ENCODE data around the gene CBLC.

Gene CBLC

DNA sequence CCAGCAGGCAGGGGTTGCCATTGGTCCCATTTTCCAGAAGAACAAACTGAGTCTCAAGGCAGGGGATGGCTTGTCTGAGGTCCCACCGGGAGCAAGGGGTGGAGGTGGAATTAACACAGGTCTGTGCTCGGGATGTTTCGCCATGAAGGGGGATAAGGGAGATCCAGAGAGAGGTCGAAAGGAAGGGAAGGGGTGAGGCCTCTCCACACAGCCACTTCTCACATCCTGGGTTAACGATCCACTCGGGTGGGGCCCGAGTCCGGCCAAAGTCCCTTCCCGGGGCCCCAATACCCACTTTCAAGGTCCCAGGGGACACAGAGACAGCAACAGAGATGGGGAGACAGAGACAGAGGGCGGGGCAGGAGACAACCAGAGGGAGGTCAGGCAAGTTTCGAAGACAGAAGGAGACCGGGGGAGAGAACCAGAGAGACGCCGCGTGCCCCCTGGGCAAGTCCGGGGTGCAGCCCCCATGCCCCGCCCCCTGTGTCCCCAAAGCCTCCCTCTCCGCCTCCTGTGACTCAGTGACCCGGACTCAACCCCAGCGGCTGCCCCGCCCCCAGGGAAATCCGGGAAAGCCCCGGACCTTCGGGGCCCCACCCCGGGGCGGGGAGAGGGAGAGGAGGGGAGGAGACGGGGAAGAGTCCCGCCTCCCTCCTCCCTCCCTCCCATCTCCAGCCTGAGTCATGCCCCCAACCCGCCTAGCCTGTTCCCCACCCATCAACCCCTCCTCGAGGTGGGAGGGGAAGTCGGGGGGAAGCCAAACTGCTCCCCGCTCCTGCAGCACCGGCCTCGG is 30.5 kb upstream of the CBLC start:
- peak; percentile 96 for DNase-seq

DNA sequence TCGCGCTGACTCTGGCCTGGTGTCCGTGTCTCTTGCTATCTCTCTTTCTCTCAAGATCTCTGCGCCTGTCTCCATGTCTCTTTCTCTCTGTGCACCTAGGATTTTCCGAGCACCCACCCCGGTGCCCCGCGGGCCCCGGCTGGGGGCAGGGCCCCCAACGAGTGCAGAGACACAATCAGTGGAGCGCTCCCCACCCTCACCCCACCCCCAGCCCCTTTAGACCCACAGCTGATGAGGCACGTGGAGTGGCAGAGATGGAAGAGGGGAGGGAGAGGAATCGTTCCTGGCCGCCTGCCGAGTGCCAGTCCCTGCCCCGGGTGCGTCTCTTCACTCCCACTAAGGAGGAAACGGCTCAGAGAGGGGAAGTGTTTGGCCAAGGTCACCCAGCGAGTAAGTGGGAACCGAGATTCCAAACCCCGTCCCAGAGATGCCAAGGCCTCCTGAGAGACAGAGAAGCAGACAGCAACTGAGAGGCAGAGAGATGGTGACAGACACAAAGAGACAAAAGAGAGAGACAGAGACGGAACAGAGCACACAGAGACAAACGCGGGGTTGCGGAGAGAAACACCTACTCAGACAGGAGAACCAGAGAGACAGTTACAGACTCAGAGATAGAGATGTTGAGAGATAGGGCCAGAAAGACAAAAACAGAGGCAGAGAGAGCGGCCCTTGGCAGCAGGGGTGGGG is 29.8 kb upstream of the CBLC start:
- DNase-seq: peak; percentile 25

DNA sequence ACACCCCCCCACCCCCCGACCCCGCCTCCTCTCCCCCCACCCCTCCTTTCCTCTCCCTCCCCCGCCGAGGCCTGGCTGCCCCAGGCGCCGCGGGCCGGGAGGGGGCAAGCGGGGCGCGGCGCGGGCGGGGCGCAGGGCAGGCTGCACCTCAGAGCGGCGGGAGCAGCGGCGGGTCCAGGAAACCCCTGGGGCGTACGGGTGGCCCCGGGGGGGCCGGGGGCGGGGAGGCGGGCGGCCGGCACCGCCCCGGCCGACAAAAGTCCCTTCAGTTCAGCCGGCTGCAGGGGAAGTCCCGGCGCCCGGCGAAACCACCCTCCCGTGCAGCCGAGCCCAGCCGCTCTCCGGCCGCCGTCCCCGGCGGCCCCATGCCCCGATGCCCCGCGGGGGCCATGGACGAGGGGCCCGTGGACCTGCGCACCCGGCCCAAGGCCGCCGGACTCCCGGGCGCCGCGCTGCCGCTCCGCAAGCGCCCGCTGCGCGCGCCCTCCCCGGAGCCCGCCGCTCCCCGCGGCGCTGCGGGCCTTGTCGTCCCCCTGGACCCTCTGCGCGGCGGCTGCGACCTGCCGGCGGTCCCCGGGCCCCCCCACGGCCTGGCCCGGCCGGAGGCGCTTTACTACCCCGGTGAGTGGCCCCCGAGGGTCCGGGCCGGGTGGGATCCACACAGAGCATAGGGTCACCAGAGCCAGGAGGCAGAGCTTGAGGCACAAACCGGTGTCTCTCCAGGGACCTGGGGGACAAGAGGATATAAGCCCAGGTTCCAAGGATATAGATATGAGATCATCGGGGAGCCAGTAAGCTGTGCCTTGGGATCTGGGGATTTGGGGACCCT is 29.1 kb upstream of the CBLC start, which contains the start of gene BCL3:
BCL3 (plus strand) TSS at position 283 of the 829 bp plus-strand sequence; CDS start at position 366, 83 bp downstream.
- DNase-seq: peak; percentile 73

DNA sequence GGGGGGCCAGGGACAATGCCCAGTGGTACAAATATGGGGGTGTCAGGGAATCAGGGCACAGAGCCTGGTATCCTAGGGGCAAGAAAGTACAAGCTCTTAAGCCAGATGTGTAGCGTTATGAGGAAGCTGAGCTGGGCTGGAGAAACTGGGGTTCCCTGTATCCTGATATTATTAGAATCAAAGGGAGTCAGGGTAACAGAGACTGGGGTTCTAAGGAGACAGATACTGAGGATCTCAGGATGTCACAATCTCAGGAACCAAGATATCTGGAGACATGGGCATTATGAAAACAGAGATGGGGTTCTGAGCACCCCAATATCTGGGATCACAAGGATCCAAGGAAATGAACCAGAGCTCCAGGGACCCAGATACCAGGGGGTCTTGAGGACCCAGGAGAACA is 28.4 kb upstream of the CBLC start:
- DNase-seq: no peak

- no peak for DNase-seq
Observed at GRCh38 chr19:44749994-44750393, 27.7 kb upstream of the CBLC start.

DNA sequence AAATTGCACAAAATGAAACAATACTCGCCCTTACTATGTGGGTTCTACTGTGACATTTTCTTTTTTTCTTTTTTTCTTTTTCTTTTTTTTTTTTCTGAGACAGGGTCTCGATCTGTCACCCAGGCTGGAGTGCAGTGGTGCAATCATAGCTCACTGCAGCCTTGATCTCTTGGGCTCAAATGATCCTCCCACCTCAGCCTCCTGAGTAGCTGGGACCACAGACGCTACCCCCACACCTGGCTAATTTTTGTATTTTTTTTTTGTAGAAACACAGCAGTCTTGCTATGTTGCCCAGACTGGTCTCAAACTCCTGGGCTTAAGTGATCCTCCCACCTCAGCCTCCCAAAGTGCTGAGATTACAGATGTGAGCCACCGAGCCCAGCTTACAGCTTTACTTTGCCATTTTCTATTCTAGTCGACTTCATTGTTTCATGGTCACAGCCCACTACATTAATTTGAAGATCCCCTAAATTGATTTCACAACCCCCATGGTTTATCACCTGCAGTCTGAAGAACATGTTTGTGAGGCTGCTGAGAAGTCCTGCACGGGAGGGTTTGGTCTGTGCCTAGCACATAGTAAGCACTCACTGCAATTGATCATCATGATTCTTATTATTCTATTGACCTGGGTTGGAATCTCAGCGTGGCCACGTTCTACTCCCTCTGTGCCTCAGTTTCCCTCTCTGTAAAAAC is 25.4 kb upstream of the CBLC start:
- no peak for DNase-seq

GRCh38 chr19:44752816-44753625 is 24.7 kb upstream of the CBLC start:
- DNase-seq: peak; percentile 93

DNA sequence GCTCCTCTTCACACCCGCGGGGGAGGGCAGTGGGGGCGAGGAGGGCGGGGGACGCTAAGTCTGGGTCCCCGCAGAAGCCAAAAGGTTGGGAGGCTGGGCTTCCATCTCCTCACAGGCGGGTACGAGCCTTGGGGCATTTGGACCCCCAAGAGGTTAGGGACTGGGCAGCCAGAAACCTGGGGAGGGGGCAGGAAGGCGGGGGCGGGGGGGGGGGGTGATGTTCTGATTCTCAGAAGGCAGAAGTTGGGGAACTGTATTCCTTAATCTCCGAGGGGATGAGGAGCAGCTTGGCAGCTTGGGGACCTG is 24.1 kb upstream of the CBLC start:
- no peak for DNase-seq

DNA sequence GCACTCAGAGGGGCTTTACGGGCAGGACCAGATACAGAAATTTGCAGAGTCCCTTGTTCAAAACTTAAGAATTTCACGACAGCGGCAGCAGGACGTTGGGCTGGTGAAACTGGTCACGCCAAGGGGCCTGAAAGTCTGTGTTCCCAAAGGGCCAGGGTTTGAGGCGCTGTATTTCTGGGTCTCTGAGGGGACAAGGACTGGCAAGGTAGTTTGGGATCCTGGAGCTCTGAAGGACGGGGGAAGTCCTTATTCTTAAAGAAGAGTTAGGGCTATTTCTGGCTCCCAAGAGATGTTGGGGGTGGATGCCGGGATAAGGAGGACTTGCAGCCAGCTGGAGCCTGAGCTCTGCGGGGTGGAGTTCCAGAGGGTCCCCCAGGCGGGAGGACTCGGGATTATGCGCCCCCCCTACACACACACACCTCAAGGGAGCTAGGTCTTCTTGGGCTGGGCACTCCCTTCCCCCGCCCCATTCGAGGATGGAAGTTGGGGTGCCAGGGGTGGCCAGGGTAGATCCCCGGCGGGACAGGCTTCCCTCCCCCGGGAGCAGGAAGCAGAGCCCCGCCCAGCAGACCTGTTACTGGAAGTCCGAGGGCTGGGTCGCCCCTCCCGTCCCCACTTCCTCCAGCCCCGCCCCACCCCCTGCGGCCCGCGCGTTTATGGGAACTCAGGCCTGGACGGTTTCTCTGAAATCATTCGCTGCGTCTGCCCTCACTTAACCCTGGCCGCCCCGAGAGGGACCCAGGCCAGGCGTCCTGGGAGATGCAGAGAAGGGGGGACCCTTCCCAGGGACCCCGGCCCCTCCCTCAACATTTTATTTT is 23.5 kb upstream of the CBLC start:
- peak; percentile 71 for DNase-seq

DNA sequence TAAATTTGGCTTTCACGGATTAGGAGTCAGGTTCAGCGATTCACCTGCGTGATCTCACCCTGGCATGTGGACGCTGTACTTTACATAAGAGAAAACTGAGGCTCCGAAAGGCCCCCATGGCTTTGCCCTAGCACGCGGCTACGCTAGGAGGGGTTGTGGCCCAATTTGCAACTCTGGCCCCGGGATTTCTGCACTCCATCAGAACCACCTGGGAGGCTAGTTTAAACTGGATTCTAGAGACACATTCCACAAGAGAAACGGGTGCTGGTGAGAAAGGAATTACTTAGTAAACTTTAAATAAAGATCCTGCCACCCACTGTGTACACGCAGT is 23.0 kb upstream of the CBLC start:
- DNase-seq: no peak

DNA sequence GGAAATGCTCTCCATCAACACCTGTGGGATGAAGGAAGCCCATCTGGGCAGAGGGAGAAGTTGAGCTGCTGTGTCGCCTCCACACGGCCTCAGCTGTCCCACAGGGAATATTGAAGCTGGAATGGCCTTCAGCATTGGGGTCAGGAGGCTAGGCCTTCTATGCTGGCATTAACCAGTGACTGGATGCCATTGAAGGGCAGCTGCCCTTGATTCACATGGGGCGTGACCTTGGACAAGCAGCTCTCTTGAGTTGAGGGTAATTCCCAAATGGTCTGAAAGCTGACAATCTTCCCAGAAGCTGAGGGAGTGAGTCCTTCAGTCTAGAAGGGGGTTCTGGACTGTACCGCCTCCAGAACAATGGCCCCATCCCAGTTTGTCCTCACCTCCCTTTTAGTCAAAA is 22.5 kb upstream of the CBLC start:
- no peak for DNase-seq

DNA sequence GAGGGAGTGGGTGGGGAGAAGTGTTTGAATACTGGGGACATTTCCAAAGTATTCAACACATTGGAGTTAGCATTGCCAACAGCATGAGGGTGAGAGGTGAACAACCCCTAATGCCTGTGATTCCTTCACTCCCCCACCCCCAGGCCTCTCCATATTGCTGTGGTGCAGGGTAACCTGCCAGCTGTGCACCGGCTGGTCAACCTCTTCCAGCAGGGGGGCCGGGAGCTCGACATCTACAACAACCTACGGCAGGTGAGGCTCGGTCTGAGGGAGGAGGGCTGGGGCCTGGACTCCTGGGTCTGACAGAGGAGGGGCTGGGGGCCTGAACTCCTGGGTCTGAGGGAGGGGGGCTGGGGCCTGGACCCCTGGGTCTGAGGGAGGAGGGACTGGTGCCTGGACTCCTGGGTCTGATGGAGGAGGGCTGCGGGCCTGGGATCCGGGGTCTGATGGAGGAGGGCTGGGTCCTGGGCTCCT is 21.6 kb upstream of the CBLC start:
- no peak for DNase-seq

DNA sequence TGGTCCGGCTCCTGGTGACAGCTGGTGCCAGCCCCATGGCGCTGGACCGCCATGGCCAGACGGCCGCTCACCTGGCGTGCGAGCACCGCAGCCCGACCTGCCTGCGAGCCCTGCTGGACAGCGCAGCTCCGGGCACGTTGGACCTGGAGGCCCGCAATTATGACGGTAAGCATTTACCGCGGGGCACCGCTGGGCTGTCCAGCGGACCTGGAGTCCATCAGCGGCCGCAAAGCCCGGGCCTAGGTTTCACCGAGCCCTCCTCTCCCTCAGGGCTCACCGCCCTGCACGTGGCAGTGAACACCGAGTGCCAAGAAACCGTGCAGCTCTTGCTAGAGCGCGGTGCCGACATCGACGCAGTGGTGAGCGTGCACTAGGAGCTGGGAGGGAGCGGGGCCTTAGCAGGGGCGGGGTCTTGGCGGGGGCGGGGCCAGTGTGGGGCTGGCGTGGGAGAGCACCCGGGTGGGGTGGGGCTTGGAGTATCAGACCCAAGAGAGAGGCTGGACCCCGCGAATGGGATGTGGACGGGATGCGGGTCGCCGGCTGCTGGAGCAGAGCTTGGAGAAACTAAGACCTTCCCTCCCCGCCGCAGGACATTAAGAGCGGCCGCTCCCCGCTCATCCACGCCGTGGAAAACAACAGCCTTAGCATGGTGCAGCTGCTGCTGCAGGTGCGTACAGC is 20.5 kb upstream of the CBLC start:
- DNase-seq: no peak

DNA sequence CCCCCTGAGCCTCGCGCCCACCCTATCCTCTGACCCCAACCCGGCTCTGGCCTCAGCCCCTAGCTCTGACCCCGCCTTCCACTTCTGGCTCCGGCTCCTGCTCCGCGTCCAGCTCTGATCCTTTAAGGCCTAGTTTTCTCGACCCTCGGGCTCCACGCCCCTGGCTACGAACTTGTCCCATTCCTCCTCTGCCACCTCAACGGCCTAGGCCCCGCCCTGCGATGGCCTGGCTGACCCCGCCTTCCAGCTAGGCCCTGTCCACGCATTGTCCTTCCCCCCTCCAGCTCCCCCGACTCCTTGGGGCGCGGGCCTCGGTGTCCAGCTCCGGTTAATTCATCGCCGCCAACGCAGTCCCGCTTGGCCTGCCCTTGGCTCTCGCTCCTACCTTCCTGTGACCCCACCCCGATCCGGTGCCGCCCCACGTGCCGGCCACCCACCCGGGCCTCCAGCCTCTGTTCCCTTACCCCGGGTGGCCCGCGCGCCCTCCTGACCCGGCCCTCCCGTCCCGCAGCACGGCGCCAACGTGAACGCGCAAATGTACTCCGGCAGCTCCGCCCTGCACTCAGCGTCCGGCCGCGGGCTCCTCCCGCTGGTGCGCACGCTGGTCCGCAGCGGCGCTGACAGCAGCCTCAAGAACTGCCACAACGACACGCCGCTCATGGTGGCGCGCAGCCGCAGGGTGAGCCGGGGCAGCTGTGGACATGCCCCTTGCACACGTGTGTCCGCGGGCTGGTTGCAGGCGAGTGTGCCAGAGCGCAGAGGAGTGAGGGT is 19.8 kb upstream of the CBLC start:
- no peak for DNase-seq

DNA sequence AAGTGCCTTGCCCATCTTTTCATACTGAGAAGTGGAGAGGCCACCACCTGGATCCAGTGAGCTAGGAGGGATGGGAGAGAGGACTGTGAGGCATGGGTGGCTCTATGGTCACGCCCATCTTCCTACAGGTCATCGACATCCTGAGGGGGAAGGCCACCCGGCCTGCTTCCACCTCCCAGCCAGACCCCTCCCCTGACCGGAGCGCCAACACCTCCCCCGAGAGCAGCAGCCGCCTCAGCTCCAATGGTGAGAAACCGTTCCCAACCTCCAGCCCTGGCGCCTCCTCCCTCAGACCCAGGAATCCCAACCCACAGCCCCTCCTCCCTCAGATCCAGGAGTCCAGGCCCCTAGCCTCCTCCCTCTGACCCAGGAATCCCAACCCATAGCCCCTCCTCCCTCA is 19.1 kb upstream of the CBLC start:
- no peak for DNase-seq

- no peak for DNase-seq
Observed at GRCh38 chr19:44759083-44759804, 18.4 kb upstream of the CBLC start.

DNA sequence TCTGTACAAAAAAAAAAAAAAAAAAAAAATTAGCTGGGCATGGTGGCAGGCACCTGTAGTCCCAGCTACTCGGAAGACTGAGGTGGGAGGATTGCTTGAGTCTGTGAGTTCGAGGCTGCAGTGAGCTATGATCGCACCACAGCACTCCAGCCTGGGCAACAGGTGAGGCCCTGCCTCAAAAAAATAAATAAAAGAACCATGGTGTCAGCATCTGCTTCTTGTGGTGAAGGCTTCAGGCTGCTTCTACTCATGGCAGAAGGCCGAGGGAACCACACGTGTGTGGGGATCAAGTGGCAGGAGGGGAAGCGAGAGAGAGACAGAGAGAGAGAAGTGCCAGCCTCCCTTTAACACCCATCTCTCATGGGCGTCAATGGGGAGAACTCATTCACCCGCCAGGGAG is 15.7 kb upstream of the CBLC start:
- no peak for DNase-seq

- DNase-seq: no peak
Observed at GRCh38 chr19:44765033-44765948, 12.4 kb upstream of the CBLC start.

Data from activated CD8-positive, alpha-beta memory T cell treated with anti-CD3 and anti-CD28 coated beads, Interleukin-2, amount 50 U/mL, for 4 hours (primary cell).